ENCODE data around the gene HECTD3. TPM values are rescaled to one million over a fixed set of nuclear protein-coding genes. Genes with fewer than 3 reads are reported as not detected.
"Not testable (repeated sequence)": the region's sequence is repeated elsewhere in the genome, so short reads cannot be mapped to it uniquely, and the experiment has no call there.

The HECTD3 gene
- total and polyA plus RNA-seq, 2 donors (not counting 1 experiment from before 2014, with no cell fraction given), result 20.3 to 33.7 TPM

DNA sequence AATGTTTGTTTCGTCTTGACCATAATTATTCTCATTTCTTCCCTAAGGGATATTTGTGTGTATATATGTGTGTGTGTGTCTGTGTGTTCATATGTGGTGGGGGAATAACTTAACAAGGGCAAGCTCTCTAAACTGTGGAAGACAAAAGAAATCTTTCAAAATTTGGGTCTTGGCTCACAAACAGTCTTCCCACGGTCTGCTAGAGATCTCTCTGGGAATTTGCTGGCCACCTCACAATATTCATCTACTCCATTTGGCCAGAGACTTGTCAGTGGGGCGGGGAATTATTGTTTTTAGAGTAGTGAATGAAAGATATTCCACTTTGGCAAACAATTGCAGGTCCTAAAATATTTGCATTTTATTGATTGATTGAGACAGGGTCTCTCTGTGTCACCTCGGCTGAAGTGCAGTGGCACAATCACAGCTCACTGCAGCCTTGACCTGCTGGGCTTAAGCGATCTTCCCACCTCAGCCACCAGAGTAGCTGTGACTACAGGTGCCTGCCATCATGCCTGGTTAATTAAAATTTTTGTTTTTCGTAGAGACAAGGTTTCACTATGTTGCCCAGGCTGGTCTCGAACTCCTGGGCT lies 16.7 kb downstream of the HECTD3 start:
- H3K4me2 ChIP-seq (ENCODE audit: extremely low read depth, insufficient read depth, low read length), result no peak overlapping the region

DNA sequence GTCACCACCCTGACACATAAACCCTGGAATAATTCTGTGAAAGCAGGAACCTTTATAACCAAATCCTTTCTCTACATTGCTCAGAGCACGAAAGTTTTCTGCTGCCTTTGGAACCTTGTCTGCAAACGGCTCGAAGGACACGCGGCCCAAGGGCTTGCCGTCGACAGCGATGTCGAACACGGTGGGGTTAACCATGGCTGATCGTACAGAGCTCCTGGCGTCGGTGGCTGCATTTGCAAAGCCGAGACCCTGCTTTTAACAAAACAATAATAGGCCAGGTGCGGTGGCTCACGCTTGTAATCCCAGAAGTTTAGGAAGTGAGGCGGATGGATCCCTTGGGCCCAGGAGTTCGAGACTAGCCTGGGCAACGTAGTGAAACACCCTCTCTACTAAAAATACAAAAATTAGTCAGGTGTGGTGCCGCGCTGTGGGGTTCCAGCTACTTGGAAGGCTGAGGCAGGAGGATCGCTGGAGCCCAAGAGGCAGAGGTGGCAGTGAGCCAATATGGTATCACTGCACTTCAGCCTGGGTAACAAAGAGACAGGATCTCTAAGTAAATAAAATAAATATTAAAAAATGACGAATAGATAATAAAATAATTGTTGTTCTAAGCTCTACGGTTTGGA lies 22.5 kb downstream of the HECTD3 start:
- H3K4me1 ChIP-seq (ENCODE audit: control insufficient read depth, extremely low read depth, insufficient read depth, low read length), result no peaks in the 10 kb centered on the region
- no peaks in the 10 kb centered on the region for H3K36me3 ChIP-seq (ENCODE audit: control insufficient read depth, insufficient read depth, low read length)
- H3K9ac ChIP-seq (ENCODE audit: insufficient read depth, low read length), result no peak overlapping the region
- no peak for DNase-seq (ENCODE audit: low read depth in 2 of 2)
- no peak overlapping the region for H2AFZ ChIP-seq (ENCODE audit: low read length)
- TF ChIP-seq, protein P1, sequence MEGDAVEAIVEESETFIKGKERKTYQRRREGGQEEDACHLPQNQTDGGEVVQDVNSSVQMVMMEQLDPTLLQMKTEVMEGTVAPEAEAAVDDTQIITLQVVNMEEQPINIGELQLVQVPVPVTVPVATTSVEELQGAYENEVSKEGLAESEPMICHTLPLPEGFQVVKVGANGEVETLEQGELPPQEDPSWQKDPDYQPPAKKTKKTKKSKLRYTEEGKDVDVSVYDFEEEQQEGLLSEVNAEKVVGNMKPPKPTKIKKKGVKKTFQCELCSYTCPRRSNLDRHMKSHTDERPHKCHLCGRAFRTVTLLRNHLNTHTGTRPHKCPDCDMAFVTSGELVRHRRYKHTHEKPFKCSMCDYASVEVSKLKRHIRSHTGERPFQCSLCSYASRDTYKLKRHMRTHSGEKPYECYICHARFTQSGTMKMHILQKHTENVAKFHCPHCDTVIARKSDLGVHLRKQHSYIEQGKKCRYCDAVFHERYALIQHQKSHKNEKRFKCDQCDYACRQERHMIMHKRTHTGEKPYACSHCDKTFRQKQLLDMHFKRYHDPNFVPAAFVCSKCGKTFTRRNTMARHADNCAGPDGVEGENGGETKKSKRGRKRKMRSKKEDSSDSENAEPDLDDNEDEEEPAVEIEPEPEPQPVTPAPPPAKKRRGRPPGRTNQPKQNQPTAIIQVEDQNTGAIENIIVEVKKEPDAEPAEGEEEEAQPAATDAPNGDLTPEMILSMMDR (conservative IDR thresholded peaks at IDR 0.05 in 1 of 2, IDR thresholded peaks at IDR 0.05 in 1 of 2; ENCODE audit: low read depth in 1 of 2, low read length in 2 of 2), result no peak
- no peaks in the 10 kb centered on the region for H3K27me3 ChIP-seq (ENCODE audit: control insufficient read depth, insufficient read depth, low read length)
- no peaks in the 10 kb centered on the region for H4K20me1 ChIP-seq (ENCODE audit: control insufficient read depth, extremely low read depth, insufficient read depth, low read length)
- no peak overlapping the region for H3K27ac ChIP-seq (ENCODE audit: insufficient read depth, low read length)
- no peaks in the 10 kb centered on the region for H3K9me3 ChIP-seq (ENCODE audit: control insufficient read depth, insufficient read depth, low read depth, low read length)
- no peak overlapping the region for H3K4me3 ChIP-seq (replicated peaks in 1 of 4; ENCODE audit: control extremely low read depth in 1 of 4, insufficient read depth in 1 of 4, low read depth in 3 of 4, low read length in 4 of 4)
- no peak overlapping the region for H3K4me2 ChIP-seq (ENCODE audit: extremely low read depth, insufficient read depth, low read length)
- peaks cover 10% of the 10 kb centered on the region for H3K79me2 ChIP-seq (ENCODE audit: control insufficient read depth, insufficient read depth, low read length)

More for the DNA sequence above, 16.7 kb downstream of the HECTD3 start:
- no peaks in the 10 kb centered on the region for H3K4me1 ChIP-seq (ENCODE audit: control insufficient read depth, extremely low read depth, insufficient read depth, low read length)
- H3K36me3 ChIP-seq (ENCODE audit: control insufficient read depth, insufficient read depth, low read length), result no peaks in the 10 kb centered on the region
- H3K27me3 ChIP-seq (ENCODE audit: control insufficient read depth, insufficient read depth, low read length), result no peaks in the 10 kb centered on the region
- H2AFZ ChIP-seq (ENCODE audit: low read length), result no peak overlapping the region
- no peak for TF ChIP-seq EZH2 (IDR thresholded peaks at IDR 0.05; ENCODE audit: low read length, missing control alignments)
- TF ChIP-seq, protein P1 (conservative IDR thresholded peaks at IDR 0.05 in 1 of 2, IDR thresholded peaks at IDR 0.05 in 1 of 2; ENCODE audit: low read depth in 1 of 2, low read length in 2 of 2), result no peak
- H3K4me3 ChIP-seq (replicated peaks in 1 of 4; ENCODE audit: control extremely low read depth in 1 of 4, insufficient read depth in 1 of 4, low read depth in 3 of 4, low read length in 4 of 4), result no peak overlapping the region
- DNase-seq (ENCODE audit: low read depth in 2 of 2), result no peak
- H3K9ac ChIP-seq (ENCODE audit: insufficient read depth, low read length), result no peak overlapping the region
- no peaks in the 10 kb centered on the region for H4K20me1 ChIP-seq (ENCODE audit: control insufficient read depth, extremely low read depth, insufficient read depth, low read length)
- no peak overlapping the region for H3K27ac ChIP-seq (ENCODE audit: insufficient read depth, low read length)
- no peaks in the 10 kb centered on the region for H3K9me3 ChIP-seq (ENCODE audit: control insufficient read depth, insufficient read depth, low read depth, low read length)
- no peaks in the 10 kb centered on the region for H3K79me2 ChIP-seq (ENCODE audit: control insufficient read depth, insufficient read depth, low read length)

DNA sequence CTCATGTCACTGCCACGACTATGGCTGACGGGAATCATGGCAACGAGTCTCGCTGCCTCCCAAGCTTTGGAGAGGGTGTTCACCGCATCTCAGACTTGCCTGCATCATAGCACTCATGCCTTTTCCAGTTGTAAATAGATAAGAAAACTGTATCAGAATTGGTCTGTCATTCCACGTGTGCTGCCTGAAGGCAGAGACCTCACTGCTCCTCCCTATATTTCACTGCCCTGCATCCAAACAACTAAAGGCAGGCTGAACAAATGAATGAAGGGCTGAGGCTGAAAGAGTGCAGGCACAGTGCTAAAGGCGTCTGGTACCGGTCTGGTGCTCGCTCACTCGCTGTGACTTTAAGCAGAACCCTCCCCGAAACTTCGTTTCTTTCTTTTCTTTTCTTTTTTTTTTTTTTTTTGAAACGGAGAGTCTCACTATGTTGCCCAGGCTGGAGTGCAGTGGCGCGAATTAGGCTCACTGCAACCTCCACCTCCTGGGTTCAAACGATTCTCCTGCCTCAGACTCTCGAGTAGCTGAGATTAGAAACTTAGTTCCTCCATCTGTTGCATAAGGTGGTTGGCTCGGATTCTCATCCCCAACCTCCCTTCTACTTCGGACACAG lies 25.3 kb downstream of the HECTD3 start:
- Histone ChIP-seq H3K27me3 (ENCODE audit: control insufficient read depth, insufficient read depth, low read length) (no peaks in the 10 kb centered on the region), H3K27ac (ENCODE audit: insufficient read depth, low read length) (peak overlapping the region; percentile 40), H3K4me1 (ENCODE audit: control insufficient read depth, extremely low read depth, insufficient read depth, low read length) (no peaks in the 10 kb centered on the region), H3K4me2 (ENCODE audit: extremely low read depth, insufficient read depth, low read length) (peak overlapping the region; percentile 93), H3K4me3 (replicated peaks in 1 of 4; ENCODE audit: control extremely low read depth in 1 of 4, insufficient read depth in 1 of 4, low read depth in 3 of 4, low read length in 4 of 4) (peak overlapping the region; percentile 70 to 91 (median 80)), H3K36me3 (ENCODE audit: control insufficient read depth, insufficient read depth, low read length) (no peaks in the 10 kb centered on the region), H3K9ac (ENCODE audit: insufficient read depth, low read length) (peak overlapping the region; percentile 63), H2AFZ (ENCODE audit: low read length) (peak overlapping the region; percentile 90), H4K20me1 (ENCODE audit: control insufficient read depth, extremely low read depth, insufficient read depth, low read length) (no peaks in the 10 kb centered on the region), H3K9me3 (ENCODE audit: control insufficient read depth, insufficient read depth, low read depth, low read length) (no peaks in the 10 kb centered on the region), H3K79me2 (ENCODE audit: control insufficient read depth, insufficient read depth, low read length) (peaks cover 11% of the 10 kb centered on the region)
- TF ChIP-seq, protein P1 (conservative IDR thresholded peaks at IDR 0.05 in 1 of 2, IDR thresholded peaks at IDR 0.05 in 1 of 2; ENCODE audit: low read depth in 1 of 2, low read length in 2 of 2), result no peak
- no peak for TF ChIP-seq EZH2 (IDR thresholded peaks at IDR 0.05; ENCODE audit: low read length, missing control alignments)
- peak in 1 of 2 donors; percentile 11 for DNase-seq (ENCODE audit: low read depth in 2 of 2)

DNA sequence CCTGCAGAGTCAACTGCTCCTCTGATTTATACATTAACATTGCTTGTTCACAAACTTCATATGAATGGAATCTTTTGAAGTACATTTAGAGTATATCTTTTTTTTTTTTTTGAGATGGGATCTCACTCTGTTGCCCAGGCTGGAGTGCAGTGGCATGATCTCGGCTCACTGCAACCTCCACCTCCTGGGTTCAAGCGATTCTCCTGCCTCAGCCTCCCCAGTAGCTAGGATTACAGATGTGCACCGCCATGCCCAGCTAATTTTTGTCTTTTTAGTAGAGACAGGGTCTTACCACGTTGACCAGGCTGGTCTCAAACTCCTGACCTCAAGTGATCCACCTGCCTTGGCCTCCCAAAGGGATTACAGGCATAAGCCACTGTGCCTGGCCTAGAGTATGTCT lies 33.8 kb downstream of the HECTD3 start:
- H3K4me2 ChIP-seq (ENCODE audit: extremely low read depth, insufficient read depth, low read length); H3K4me1 ChIP-seq (ENCODE audit: control insufficient read depth, extremely low read depth, insufficient read depth, low read length); H3K79me2 ChIP-seq (ENCODE audit: control insufficient read depth, insufficient read depth, low read length); H2AFZ ChIP-seq (ENCODE audit: low read length); H4K20me1 ChIP-seq (ENCODE audit: control insufficient read depth, extremely low read depth, insufficient read depth, low read length); H3K27me3 ChIP-seq (ENCODE audit: control insufficient read depth, insufficient read depth, low read length); DNase-seq (ENCODE audit: low read depth in 2 of 2); H3K9ac ChIP-seq (ENCODE audit: insufficient read depth, low read length); H3K9me3 ChIP-seq (ENCODE audit: control insufficient read depth, insufficient read depth, low read depth, low read length); H3K4me3 ChIP-seq (replicated peaks in 1 of 4; ENCODE audit: control extremely low read depth in 1 of 4, insufficient read depth in 1 of 4, low read depth in 3 of 4, low read length in 4 of 4); H3K27ac ChIP-seq (ENCODE audit: insufficient read depth, low read length); H3K36me3 ChIP-seq (ENCODE audit: control insufficient read depth, insufficient read depth, low read length): not testable (repeated sequence)

Measured in fibroblast of lung (primary cell).